GM12872 (cell line): ENCODE results near the gene VIPR2.

Experiments used
- TF ChIP-seq, protein P1 (sequence below): IDR thresholded peaks from 3 replicates; pipeline ENCODE4 v1.5.1; 2011; ENCODE audit warnings: low read depth, mild to moderate bottlenecking, low read length, moderate library complexity; ENCODE audit not compliant: insufficient read depth

The VIPR2 gene

DNA sequence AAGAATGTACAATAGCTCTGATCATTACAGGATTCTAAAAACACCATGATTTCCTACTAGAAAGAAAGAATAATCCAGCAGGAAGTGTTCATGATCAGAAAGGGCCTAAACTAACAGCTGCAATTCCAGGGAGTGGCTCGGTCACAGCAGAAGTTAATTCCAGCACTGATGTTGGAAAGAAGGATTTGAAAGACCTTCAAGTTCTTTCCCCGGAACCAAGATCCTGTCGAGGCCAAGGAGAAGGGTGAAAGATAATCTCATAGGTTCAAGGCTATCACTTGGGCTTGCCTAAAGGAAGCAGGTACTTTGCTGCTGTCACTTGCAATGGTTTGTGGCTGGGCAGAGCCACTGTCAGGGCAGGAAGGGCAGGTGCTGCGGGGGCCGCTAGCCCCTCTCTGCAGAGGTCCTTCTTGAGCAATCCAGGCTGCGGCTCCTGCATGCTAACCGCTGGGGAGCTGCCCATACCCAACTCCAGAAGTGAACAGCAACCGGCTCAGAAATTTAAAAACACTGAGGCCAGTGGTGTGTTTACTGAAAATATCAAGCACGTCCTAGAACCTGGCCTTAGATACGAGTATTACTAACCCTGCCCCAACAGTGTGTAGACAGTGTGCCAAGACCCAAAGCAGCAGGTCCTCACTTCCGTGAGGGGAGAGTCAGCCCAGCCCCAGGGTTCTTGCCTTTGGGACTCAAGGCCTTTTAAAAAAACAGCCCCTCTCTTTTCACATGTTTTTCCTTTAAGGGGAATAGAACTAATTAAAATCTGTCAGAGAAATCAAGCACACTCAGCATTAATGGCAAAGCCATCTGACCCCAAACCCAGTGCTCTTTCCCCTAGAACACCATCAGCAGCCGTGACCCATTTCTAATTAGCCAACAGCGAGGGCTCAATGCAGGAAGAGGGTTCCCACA is 76.8 kb downstream of the VIPR2 start:
- TF ChIP-seq, protein P1, sequence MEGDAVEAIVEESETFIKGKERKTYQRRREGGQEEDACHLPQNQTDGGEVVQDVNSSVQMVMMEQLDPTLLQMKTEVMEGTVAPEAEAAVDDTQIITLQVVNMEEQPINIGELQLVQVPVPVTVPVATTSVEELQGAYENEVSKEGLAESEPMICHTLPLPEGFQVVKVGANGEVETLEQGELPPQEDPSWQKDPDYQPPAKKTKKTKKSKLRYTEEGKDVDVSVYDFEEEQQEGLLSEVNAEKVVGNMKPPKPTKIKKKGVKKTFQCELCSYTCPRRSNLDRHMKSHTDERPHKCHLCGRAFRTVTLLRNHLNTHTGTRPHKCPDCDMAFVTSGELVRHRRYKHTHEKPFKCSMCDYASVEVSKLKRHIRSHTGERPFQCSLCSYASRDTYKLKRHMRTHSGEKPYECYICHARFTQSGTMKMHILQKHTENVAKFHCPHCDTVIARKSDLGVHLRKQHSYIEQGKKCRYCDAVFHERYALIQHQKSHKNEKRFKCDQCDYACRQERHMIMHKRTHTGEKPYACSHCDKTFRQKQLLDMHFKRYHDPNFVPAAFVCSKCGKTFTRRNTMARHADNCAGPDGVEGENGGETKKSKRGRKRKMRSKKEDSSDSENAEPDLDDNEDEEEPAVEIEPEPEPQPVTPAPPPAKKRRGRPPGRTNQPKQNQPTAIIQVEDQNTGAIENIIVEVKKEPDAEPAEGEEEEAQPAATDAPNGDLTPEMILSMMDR = no peak

DNA sequence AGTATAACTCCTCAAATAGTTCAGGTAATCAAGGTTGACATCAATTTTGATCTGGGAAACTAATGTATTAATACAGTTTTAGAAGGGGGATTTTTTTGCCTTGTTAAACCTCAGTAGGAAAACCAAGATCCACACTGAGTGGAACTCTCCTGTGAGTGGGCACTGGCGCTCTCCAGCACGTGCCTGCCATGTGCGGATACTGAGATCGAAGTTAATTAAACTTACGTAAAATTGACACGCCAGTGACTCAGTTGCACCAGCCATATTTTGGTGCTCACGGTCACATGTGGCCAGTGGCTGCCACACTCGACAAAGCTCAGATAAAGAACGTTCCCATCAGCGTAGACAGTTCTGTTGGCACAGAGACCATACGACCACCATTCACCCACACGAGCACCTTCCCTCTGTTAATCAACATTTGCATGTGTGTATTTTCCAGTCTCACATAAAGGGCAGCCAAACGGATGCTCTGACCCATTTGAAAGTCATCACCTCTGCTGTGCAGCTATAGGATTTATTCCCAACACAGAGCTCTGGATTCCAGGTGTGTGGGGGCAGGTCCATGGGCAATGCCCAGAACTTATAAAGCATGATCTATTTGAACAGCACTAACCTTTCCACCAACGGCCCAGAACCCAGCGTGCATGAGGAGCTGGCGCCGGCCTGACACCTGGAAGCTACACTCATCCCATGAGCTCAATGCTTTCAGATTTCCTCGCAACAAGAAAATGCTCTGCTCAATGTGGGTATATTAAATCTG is 77.7 kb downstream of the VIPR2 start:
- TF ChIP-seq, protein P1 = no peak

DNA sequence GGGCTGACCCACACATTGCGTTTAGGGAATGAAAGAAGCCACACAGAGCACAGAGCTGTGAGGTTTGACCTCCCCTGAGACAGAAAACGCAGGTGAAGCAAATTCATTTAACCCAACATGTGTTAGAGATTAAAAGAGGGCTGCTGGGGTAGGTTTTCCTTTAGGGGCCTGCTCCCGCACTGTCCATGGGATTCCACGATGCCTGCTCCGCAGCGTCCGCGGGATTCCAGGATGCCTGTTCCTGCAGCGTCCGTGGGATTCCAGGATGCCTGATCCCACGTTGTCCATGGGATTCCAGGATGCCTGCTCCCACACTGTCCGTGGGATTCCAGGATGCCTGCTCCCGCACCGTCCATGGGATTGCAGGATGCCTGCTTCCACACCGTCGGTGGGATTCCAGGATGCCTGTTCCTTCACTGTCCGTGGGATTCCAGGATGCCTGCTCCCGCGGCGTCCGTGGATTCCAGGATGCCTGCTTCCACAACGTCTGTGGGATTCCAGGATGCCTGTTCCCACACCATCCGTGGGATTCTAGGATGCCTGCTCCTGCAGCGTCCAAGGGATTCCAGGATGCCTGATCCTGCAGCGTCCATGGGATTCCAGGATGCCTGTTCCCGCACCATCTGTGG is 78.7 kb downstream of the VIPR2 start:
- TF ChIP-seq, protein P1 = no peak

DNA sequence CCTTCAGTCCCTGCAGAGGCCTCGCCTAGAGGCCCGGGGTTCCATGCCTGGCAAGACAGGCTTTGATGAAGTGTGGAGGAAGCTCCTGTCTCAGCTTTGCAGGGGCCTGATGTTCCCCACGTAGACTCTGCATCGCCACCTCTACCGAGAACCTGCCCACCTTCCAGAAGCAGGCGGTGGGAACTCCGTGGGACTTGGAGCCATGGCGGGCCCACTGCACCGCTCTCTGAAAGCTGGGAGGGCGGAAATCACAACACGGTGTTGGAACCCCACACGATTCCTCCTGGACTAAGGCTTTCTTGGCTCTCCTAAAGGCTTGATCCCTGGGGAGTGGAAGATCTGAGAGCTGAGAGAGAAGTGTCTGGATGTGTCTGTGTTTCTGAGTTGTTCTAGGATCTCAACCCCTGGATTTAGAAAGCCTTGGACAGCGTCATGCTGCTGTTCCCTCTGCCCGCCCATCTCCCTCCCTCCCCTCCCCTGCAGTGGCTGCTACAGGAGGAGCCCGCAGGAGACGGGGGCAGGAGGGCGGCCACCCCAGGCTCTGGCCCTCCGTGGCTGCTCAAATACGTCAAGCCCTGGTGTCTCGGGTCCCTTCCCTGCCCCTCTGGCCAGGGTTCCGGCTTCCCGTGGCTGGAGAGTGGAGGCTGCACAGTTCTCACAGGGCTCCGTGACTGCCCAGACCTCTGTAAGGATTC is 79.7 kb downstream of the VIPR2 start:
- TF ChIP-seq, protein P1 = no peak

DNA sequence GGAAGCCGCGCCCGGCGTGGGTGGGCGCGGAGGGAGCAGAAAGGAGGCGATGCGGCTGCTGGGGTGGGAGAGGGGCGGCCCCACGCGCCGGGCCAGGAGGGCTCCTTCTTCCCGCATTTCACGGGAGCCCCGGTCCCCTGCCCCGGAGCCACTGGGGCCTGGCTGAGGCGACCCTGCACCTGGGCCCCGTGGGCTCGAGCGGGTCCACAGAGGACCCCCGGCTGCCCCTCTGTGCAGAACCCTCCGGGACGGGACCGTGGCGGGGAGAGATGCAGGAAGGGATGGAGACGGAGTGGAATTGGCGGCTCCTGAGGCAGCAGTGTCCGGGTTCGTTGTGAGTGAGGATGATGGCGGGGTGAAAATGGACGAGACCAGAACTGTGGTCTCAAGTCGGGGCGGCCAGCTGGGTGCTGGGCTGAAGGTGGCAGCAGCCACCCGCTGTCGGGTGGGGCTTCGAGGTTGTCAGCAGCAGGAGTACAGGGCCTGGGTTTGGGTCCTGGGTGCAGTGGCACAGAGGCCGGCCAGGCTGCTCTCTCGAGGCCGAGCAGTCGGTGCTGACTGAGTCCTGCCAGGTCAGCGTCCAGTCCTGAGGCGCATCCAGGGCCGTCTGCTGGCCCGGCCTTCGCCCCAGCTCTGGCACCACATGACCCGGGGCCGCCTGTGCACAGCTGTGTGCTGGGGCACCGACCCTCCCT is 80.4 kb downstream of the VIPR2 start:
- TF ChIP-seq, protein P1 = no peak

DNA sequence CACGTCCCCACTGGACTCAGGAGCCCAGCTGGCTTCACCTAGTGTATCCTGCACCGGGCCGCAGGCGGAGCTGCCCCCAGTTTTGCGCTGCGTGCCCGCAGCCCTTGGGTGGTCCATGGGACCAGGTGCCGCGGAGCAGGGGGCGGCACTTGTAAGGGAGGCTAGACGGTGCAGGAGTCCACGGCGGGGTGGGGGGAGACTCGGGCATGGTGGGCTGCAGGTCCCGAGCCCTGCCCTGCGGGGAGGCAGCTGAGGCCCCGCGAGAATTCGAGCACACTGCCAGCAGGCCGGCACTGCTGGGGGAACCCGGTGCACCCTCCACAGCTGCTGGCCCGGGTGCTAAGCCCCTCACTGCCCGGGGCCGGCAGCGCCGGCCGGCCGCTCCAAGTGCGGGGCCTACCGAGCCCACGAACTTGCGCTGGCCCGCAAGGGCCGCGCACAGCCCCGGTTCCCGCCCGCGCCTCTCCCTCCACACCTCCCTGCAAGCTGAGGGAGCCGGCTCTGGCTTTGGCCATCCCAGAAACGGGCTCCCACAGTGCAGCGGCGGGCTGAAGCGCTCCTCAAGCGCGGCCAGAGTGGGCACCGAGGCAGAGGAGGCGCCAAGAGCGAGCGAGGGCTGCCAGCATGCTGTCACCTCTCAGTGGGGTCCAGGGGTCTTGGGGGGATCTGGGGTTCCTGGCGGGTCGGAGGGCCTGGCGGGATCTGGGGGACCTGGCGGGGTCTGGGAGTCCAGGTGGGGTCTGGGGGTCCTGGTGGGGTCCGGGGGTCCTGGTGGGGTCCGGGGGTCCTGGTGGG is 81.4 kb downstream of the VIPR2 start:
- TF ChIP-seq, protein P1 = no peak
